HG03378 (cell line): ENCODE results near the gene UBE2F.
"Not testable (repeated sequence)": the region's sequence is repeated elsewhere in the genome, so short reads cannot be mapped to it uniquely, and the experiment has no call there.

Experiments
- ATAC-seq: cut with Tn5 transposase; IDR thresholded peaks from one replicate; pipeline ENCODE4 v1.9.1; 2021; ENCODE audit warnings: mild to moderate bottlenecking, moderate library complexity; ENCODE audit not compliant: unreplicated experiment

UBE2F gene

GRCh38 chr2:237943395-237944094 is 23.3 kb upstream of the UBE2F start:
- ATAC-seq, result no peak

GRCh38 chr2:237944302-237944701 is 22.5 kb upstream of the UBE2F start:
- no peak for ATAC-seq

GRCh38 chr2:237946423-237946822 is 20.4 kb upstream of the UBE2F start:
- no peak for ATAC-seq

- not testable (repeated sequence) for ATAC-seq
Measured at GRCh38 chr2:237951354-237951753, 15.5 kb upstream of the UBE2F start.

- ATAC-seq, result no peak
Measured at GRCh38 chr2:237951878-237952277, 14.9 kb upstream of the UBE2F start.

- ATAC-seq, result no peak
Measured at GRCh38 chr2:237952851-237953250, 14.0 kb upstream of the UBE2F start.

- no peak for ATAC-seq
Measured at GRCh38 chr2:237955640-237956401, 11.0 kb upstream of the UBE2F start.

GRCh38 chr2:237956402-237956736 is 10.4 kb upstream of the UBE2F start:
- ATAC-seq, result no peak

GRCh38 chr2:237961637-237962036 is 5.2 kb upstream of the UBE2F start:
- ATAC-seq, result no peak

GRCh38 chr2:237962432-237963084 is 4.3 kb upstream of the UBE2F start:
- ATAC-seq, result no peak

- not testable (repeated sequence) for ATAC-seq
Measured at GRCh38 chr2:237963490-237963991, 3.3 kb upstream of the UBE2F start.

GRCh38 chr2:237964194-237964577 is 2.6 kb upstream of the UBE2F start:
- no peak for ATAC-seq

- no peak for ATAC-seq
Measured at GRCh38 chr2:237964578-237965404, 2.0 kb upstream of the UBE2F start.

- ATAC-seq, result not testable (repeated sequence)
Measured at GRCh38 chr2:237965844-237966243, 970 bp upstream of the UBE2F start.

- ATAC-seq, result no peak
Measured at GRCh38 chr2:237966250-237966564, 607 bp upstream of the UBE2F start.

GRCh38 chr2:237967463-237967951 is 693 bp downstream of the UBE2F start:
- ATAC-seq, result no peak

GRCh38 chr2:237968048-237968862 is 1.4 kb downstream of the UBE2F start:
- peak; percentile 50 for ATAC-seq

GRCh38 chr2:237971661-237972060 is 4.8 kb downstream of the UBE2F start:
- ATAC-seq, result no peak

GRCh38 chr2:237972211-237972610 is 5.4 kb downstream of the UBE2F start:
- no peak for ATAC-seq

GRCh38 chr2:237972936-237973335 is 6.1 kb downstream of the UBE2F start:
- ATAC-seq, result no peak
